Nephron (organoid): ENCODE results near the gene CENPP.

ENCODE experiments used
- H3K27ac Mint-ChIP-seq, 3 experiments: 2 replicates each; pipeline ENCODE4 v1.8.0; 2020; ENCODE audit warnings: mixed read lengths in 3 of 3, mild to moderate bottlenecking in 2 of 3, moderate library complexity in 1 of 3
- H3K27me3 Mint-ChIP-seq: 2 replicates; pipeline ENCODE4 v1.8.0; 2021; ENCODE audit warnings: low read depth, mild to moderate bottlenecking, moderate library complexity, mixed read lengths
- H3K36me3 Mint-ChIP-seq: 2 replicates; pipeline ENCODE4 v1.8.0; 2020; ENCODE audit warnings: low read depth, mixed read lengths
- H3K4me1 Mint-ChIP-seq: 2 replicates; pipeline ENCODE4 v1.8.0; 2020; ENCODE audit warnings: mixed read lengths
- H3K4me3 Mint-ChIP-seq, 3 experiments: 2 replicates each; pipeline ENCODE4 v1.8.0; 2020; ENCODE audit warnings: mild to moderate bottlenecking in 3 of 3, mixed read lengths in 3 of 3, moderate library complexity in 2 of 3
- H3K9me3 Mint-ChIP-seq: 2 replicates; pipeline ENCODE4 v1.8.0; 2020; ENCODE audit warnings: mixed read lengths
- CTCF ChIP-seq, 3 experiments: fragments of 200-600 bp; sonication (generic); IDR thresholded peaks; one replicate each; pipeline ENCODE4 v1.5.0; 2021; ENCODE audit warnings: antibody characterized with exemption in 3 of 3; ENCODE audit not compliant: unreplicated experiment in 3 of 3

Gene CENPP

GRCh38 chr9:92528522-92528849 is 202.7 kb downstream of the CENPP start:
- Mint-ChIP-seq H3K27ac (peak overlapping the region in 2 of 3 experiments; percentile 79 to 81), H3K4me1 (peaks cover 4% of the 10 kb centered on the region), H3K9me3 (peaks cover 19% of the 10 kb centered on the region), H3K4me3 (no peak overlapping the region), H3K27me3 (no peaks in the 10 kb centered on the region), H3K36me3 (peaks cover 9% of the 10 kb centered on the region)
- TF ChIP-seq CTCF (IDR thresholded peaks at IDR 0.05; ENCODE audit: unreplicated experiment in 3 of 3), result no peak

- H3K27ac Mint-ChIP-seq, result no peak overlapping the region
- no peak for TF ChIP-seq CTCF (IDR thresholded peaks at IDR 0.05; ENCODE audit: unreplicated experiment in 3 of 3)
- H3K4me1 Mint-ChIP-seq, result peaks cover 4% of the 10 kb centered on the region
- peaks cover 19% of the 10 kb centered on the region for H3K9me3 Mint-ChIP-seq
- H3K4me3 Mint-ChIP-seq, result no peak overlapping the region
- H3K36me3 Mint-ChIP-seq, result peaks cover 9% of the 10 kb centered on the region
- no peaks in the 10 kb centered on the region for H3K27me3 Mint-ChIP-seq
Measured at GRCh38 chr9:92529124-92529523, 203.4 kb downstream of the CENPP start.

GRCh38 chr9:92530893-92531292 is 205.1 kb downstream of the CENPP start:
- Mint-ChIP-seq H3K4me1 (peaks cover 12% of the 10 kb centered on the region), H3K36me3 (peaks cover 9% of the 10 kb centered on the region), H3K27ac (no peak overlapping the region), H3K4me3 (no peak overlapping the region), H3K27me3 (no peaks in the 10 kb centered on the region), H3K9me3 (peaks cover 19% of the 10 kb centered on the region)
- TF ChIP-seq CTCF (IDR thresholded peaks at IDR 0.05; ENCODE audit: unreplicated experiment in 3 of 3), result no peak

GRCh38 chr9:92534204-92534603 is 208.5 kb downstream of the CENPP start:
- Mint-ChIP-seq H3K27me3 (no peaks in the 10 kb centered on the region), H3K4me1 (peaks cover 14% of the 10 kb centered on the region), H3K4me3 (no peak overlapping the region), H3K27ac (peak overlapping the region; percentile 2 to 82 (median 14)), H3K9me3 (peaks cover 19% of the 10 kb centered on the region), H3K36me3 (peaks cover 9% of the 10 kb centered on the region)
- TF ChIP-seq CTCF (IDR thresholded peaks at IDR 0.05; ENCODE audit: unreplicated experiment in 3 of 3), result no peak

GRCh38 chr9:92534674-92535073 is 208.9 kb downstream of the CENPP start:
- Mint-ChIP-seq H3K4me1 (peaks cover 14% of the 10 kb centered on the region), H3K36me3 (peaks cover 9% of the 10 kb centered on the region), H3K4me3 (peak overlapping the region in 2 of 3 experiments; percentile 51 to 61), H3K27ac (peak overlapping the region; percentile 68 to 82 (median 75)), H3K27me3 (no peaks in the 10 kb centered on the region), H3K9me3 (peaks cover 19% of the 10 kb centered on the region)
- TF ChIP-seq CTCF (IDR thresholded peaks at IDR 0.05; ENCODE audit: unreplicated experiment in 3 of 3), result no peak

- H3K9me3 Mint-ChIP-seq, result peaks cover 11% of the 10 kb centered on the region
- peak within 1 kb of the TSS; percentile 91 to 97 (median 91) for H3K27ac Mint-ChIP-seq
- H3K4me1 Mint-ChIP-seq, result peaks cover 14% of the 10 kb centered on the region
- TF ChIP-seq CTCF (IDR thresholded peaks at IDR 0.05; ENCODE audit: unreplicated experiment in 3 of 3), result no peak
- peaks cover 9% of the 10 kb centered on the region for H3K36me3 Mint-ChIP-seq
- peak within 1 kb of the TSS in 2 of 3 experiments; percentile 58 to 61 for H3K4me3 Mint-ChIP-seq
- no peaks in the 10 kb centered on the region for H3K27me3 Mint-ChIP-seq
Measured at GRCh38 chr9:92535940-92536850, 210.4 kb downstream of the CENPP start, which contains the start of gene ECM2. TSS of gene ECM2 (minus strand) at chr9:92535990. CDS start at chr9:92522866, 13,124 bp downstream.
